GM12878 (cell line): ENCODE results near the gene UQCR10.

Source experiments
- CEBPB ChIP-seq, 2 experiments: fragments of 150-350 bp in 1 of 2; IDR thresholded peaks; 2 replicates each; pipeline ENCODE4 v1.6.1; 2012 to 2014; ENCODE audit warnings: low read depth in 2 of 2, low read length in 2 of 2, borderline replicate concordance in 1 of 2, inconsistent platforms in 1 of 2
- EZH2 ChIP-seq: IDR thresholded peaks from 2 replicates; pipeline ENCODE4 v1.6.1; 2012; ENCODE audit warnings: low read depth, mild to moderate bottlenecking, control low read depth, inconsistent platforms, low read length, borderline replicate concordance; ENCODE audit not compliant: control insufficient read depth
- NR2C2 ChIP-seq: IDR thresholded peaks from 2 replicates; pipeline ENCODE4 v1.6.1; 2011; ENCODE audit warnings: borderline replicate concordance, low read depth; ENCODE audit not compliant: control insufficient read depth, insufficient read length
- ZNF274 ChIP-seq: IDR thresholded peaks from one replicate; pipeline ENCODE4 v1.8.0; 2011; ENCODE audit not compliant: insufficient read length, insufficient read depth
- TF ChIP-seq, protein P1 (sequence below): fragments of 450-650 bp; IDR thresholded peaks from 2 replicates; pipeline ENCODE4 v1.6.1; 2016; ENCODE audit warnings: mild to moderate bottlenecking, moderate library complexity, borderline replicate concordance

DNA sequence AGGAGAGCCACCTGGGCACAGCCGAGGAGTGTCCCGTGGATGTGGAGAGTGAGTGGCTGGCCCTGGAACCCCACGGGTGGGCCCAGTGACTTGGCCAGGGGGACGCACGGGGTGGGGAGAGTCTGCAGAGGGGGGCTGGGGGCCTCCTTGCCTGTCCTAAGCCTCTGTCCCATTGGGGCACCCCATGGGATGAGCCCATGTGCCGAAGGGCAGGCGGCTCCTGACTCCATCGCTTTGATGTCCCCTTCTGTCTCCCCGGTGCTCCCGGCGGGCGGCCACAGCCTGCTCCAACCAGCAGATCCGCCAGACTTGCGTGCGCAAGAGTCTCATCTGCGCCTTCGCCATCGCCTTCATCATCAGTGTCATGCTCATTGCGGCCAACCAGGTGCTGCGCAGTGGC, 38.0 kb upstream of the UQCR10 start:
- TF ChIP-seq ZNF274: no peak
- TF ChIP-seq EZH2: no peak
- no peak for TF ChIP-seq NR2C2
- TF ChIP-seq, protein P1, sequence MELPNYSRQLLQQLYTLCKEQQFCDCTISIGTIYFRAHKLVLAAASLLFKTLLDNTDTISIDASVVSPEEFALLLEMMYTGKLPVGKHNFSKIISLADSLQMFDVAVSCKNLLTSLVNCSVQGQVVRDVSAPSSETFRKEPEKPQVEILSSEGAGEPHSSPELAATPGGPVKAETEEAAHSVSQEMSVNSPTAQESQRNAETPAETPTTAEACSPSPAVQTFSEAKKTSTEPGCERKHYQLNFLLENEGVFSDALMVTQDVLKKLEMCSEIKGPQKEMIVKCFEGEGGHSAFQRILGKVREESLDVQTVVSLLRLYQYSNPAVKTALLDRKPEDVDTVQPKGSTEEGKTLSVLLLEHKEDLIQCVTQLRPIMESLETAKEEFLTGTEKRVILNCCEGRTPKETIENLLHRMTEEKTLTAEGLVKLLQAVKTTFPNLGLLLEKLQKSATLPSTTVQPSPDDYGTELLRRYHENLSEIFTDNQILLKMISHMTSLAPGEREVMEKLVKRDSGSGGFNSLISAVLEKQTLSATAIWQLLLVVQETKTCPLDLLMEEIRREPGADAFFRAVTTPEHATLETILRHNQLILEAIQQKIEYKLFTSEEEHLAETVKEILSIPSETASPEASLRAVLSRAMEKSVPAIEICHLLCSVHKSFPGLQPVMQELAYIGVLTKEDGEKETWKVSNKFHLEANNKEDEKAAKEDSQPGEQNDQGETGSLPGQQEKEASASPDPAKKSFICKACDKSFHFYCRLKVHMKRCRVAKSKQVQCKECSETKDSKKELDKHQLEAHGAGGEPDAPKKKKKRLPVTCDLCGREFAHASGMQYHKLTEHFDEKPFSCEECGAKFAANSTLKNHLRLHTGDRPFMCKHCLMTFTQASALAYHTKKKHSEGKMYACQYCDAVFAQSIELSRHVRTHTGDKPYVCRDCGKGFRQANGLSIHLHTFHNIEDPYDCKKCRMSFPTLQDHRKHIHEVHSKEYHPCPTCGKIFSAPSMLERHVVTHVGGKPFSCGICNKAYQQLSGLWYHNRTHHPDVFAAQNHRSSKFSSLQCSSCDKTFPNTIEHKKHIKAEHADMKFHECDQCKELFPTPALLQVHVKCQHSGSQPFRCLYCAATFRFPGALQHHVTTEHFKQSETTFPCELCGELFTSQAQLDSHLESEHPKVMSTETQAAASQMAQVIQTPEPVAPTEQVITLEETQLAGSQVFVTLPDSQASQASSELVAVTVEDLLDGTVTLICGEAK: no peak
- no peak for TF ChIP-seq CEBPB (IDR thresholded peaks at IDR 0.05; ENCODE audit: borderline replicate concordance in 1 of 2, low read depth in 2 of 2, low read length in 2 of 2)
